H1 (cell line): ENCODE data around the gene CXXC5. TPM values are rescaled to one million over a fixed set of nuclear protein-coding genes. Genes with fewer than 3 reads are reported as not detected.

Experiments
- CTCF ChIA-PET: fragments of 300-600 bp; sonication (Branson Sonifier 250); formaldehyde crosslinking; loops from one replicate; lab custom pipeline; 2021; ENCODE audit not compliant: partially characterized antibody; lab: Charles Lee
- POLR2A ChIA-PET: fragments of 300-600 bp; sonication (Branson Sonifier 250); formaldehyde crosslinking; loops from one replicate; lab custom pipeline; 2021; ENCODE audit warnings: inconsistent platforms; ENCODE audit not compliant: partially characterized antibody; lab: Charles Lee
- DNase-seq, 2 experiments: peaks; one replicate each; pipeline versions ENCODE4 v3.0.0 to v3.0.0-alpha.2; 2010 to 2022; ENCODE audit warnings: low spot score in 2 of 2, low read depth in 1 of 2, mixed read lengths in 1 of 2
- FAIRE-seq: peaks from 2 replicates; lab custom pipeline; 2011; peaks lifted over from hg19 to GRCh38; lab: Jason Lieb, UNC
- H2AFZ ChIP-seq: 2 replicates; pipeline ENCODE4 v1.8.1; 2012; ENCODE audit warnings: low read length, inconsistent platforms
- H2AK5ac ChIP-seq: 2 replicates; pipeline ENCODE4 v1.6.1; 2013; ENCODE audit warnings: low read depth, low read length
- H2BK120ac ChIP-seq: replicated peaks from 2 replicates; pipeline ENCODE3; 2013; ENCODE audit warnings: low read depth, low read length, inconsistent platforms
- H2BK12ac ChIP-seq: 2 replicates; pipeline ENCODE4 v1.6.1; 2013; ENCODE audit warnings: low read depth, low read length
- H2BK15ac ChIP-seq: 2 replicates; pipeline ENCODE4 v1.6.1; 2013; ENCODE audit warnings: low read length
- H2BK20ac ChIP-seq: 2 replicates; pipeline ENCODE4 v1.6.1; 2013; ENCODE audit warnings: low read length
- H2BK5ac ChIP-seq: 2 replicates; pipeline ENCODE4 v1.6.1; 2013; ENCODE audit warnings: low read depth, low read length
- H3K14ac ChIP-seq: 2 replicates; pipeline ENCODE4 v1.6.1; 2013; ENCODE audit warnings: inconsistent platforms; ENCODE audit not compliant: insufficient read length
- H3K18ac ChIP-seq: 2 replicates; pipeline ENCODE4 v1.6.1; 2013; ENCODE audit warnings: low read length; ENCODE audit errors: extremely low read depth
- H3K23ac ChIP-seq: 2 replicates; pipeline ENCODE4 v1.6.1; 2013; ENCODE audit warnings: inconsistent platforms; ENCODE audit not compliant: insufficient read length
- H3K23me2 ChIP-seq: 2 replicates; pipeline ENCODE4 v1.6.1; 2013; ENCODE audit warnings: low read depth, low read length
- H3K27ac ChIP-seq: 2 replicates; pipeline ENCODE4 v1.6.1; 2011; ENCODE audit warnings: low read depth, low read length, inconsistent platforms
- H3K27me3 ChIP-seq, 4 experiments: replicated peaks in 1 of 4; 1 replicate in 1 of 4; 2 replicates in 3 of 4; pipeline versions ENCODE4 v1.6.1 to v1.8.1; 2011 to 2013; ENCODE audit warnings: low read length in 3 of 4, mild to moderate bottlenecking in 3 of 4, inconsistent platforms in 2 of 4, mixed read lengths in 2 of 4, moderate library complexity in 1 of 4; ENCODE audit not compliant: control insufficient read depth in 3 of 4, insufficient read depth in 3 of 4; ENCODE audit errors: extremely low read depth in 1 of 4
- H3K36me3 ChIP-seq, 4 experiments: 2 replicates each; pipeline versions ENCODE4 v1.6.1 to v1.8.1; 2011 to 2013; ENCODE audit warnings: mild to moderate bottlenecking in 4 of 4, low read length in 3 of 4, moderate library complexity in 2 of 4, control low read depth in 1 of 4, inconsistent platforms in 1 of 4; ENCODE audit not compliant: insufficient read depth in 4 of 4, control insufficient read depth in 2 of 4
- H3K4ac ChIP-seq: replicated peaks from 2 replicates; pipeline ENCODE3; 2013; ENCODE audit warnings: low read length, low read depth, mixed read lengths, inconsistent platforms; ENCODE audit not compliant: insufficient read length
- H3K4me1 ChIP-seq, 4 experiments: replicated peaks in 1 of 4; 1 replicate in 1 of 4; 2 replicates in 3 of 4; pipeline versions ENCODE4 v1.6.1 to v1.8.1; 2011 to 2013; ENCODE audit warnings: low read length in 3 of 4, inconsistent platforms in 2 of 4, mixed read lengths in 1 of 4; ENCODE audit not compliant: insufficient read depth in 4 of 4, control insufficient read depth in 3 of 4
- H3K4me2 ChIP-seq, 2 experiments: 2 replicates each; pipeline versions ENCODE4 v1.6.1 to v1.8.1; 2011 to 2013; ENCODE audit warnings: low read depth in 2 of 2, low read length in 2 of 2, control low read depth in 1 of 2, inconsistent platforms in 1 of 2, mild to moderate bottlenecking in 1 of 2; ENCODE audit not compliant: insufficient read depth in 1 of 2
- H3K4me3 ChIP-seq, 4 experiments: fragments of 200-600, 300-600 bp in 1 of 4; sonication (generic), shearing (Covaris generic), sonication (Bioruptor Twin) in 1 of 4; 2 replicates each; pipeline versions ENCODE4 v1.5.1 to v1.8.1; 2011 to 2016; ENCODE audit warnings: low read length in 4 of 4, low read depth in 3 of 4, control low read depth in 2 of 4, inconsistent platforms in 2 of 4, mild to moderate bottlenecking in 2 of 4, mixed read lengths in 1 of 4, moderate library complexity in 1 of 4; ENCODE audit not compliant: insufficient read depth in 2 of 4; ENCODE audit errors: extremely low read depth in 1 of 4
- H3K56ac ChIP-seq: replicated peaks from 2 replicates; pipeline ENCODE3; 2013; ENCODE audit warnings: low read depth, mild to moderate bottlenecking, mixed read lengths, low read length, inconsistent platforms; ENCODE audit not compliant: insufficient read length
- H3K79me1 ChIP-seq: 2 replicates; pipeline ENCODE4 v1.6.1; 2013; ENCODE audit warnings: low read depth, low read length, control low read depth
- H3K79me2 ChIP-seq, 2 experiments: 2 replicates each; pipeline versions ENCODE4 v1.6.1 to v1.8.1; 2012 to 2013; ENCODE audit warnings: low read length in 2 of 2, mild to moderate bottlenecking in 2 of 2, inconsistent platforms in 1 of 2; ENCODE audit not compliant: insufficient read depth in 2 of 2, control insufficient read depth in 1 of 2
- H3K9ac ChIP-seq, 4 experiments: replicated peaks in 1 of 4; 1 replicate in 1 of 4; 2 replicates in 3 of 4; pipeline versions ENCODE4 v1.6.1 to v1.8.1; 2011 to 2013; ENCODE audit warnings: low read depth in 3 of 4, low read length in 3 of 4, control low read depth in 2 of 4, mild to moderate bottlenecking in 2 of 4, moderate library complexity in 2 of 4, inconsistent platforms in 1 of 4; ENCODE audit errors: extremely low read depth in 1 of 4
- H3K9me3 ChIP-seq, 2 experiments: 2 replicates each; pipeline versions ENCODE4 v1.6.1 to v1.8.1; 2012 to 2013; ENCODE audit warnings: mild to moderate bottlenecking in 2 of 2, moderate library complexity in 2 of 2, control low read depth in 1 of 2, inconsistent platforms in 1 of 2, low read depth in 1 of 2, low read length in 1 of 2, mixed read lengths in 1 of 2; ENCODE audit not compliant: insufficient read depth in 2 of 2
- H4K20me1 ChIP-seq, 2 experiments: replicated peaks in 1 of 2; 2 replicates each; pipeline versions ENCODE3 to v1.8.1; 2011 to 2013; ENCODE audit warnings: inconsistent platforms in 2 of 2, low read length in 2 of 2, mild to moderate bottlenecking in 1 of 2; ENCODE audit not compliant: insufficient read depth in 2 of 2, control insufficient read depth in 1 of 2
- H4K5ac ChIP-seq: 2 replicates; pipeline ENCODE4 v1.6.1; 2013; ENCODE audit warnings: low read length, low read depth, mixed read lengths, inconsistent platforms; ENCODE audit not compliant: insufficient read length
- H4K8ac ChIP-seq: 2 replicates; pipeline ENCODE4 v1.8.0; 2013; ENCODE audit warnings: mild to moderate bottlenecking, moderate library complexity, low read length, inconsistent platforms; ENCODE audit not compliant: insufficient read depth; ENCODE audit errors: extremely low read depth
- H4K91ac ChIP-seq: replicated peaks from 2 replicates; pipeline ENCODE3; 2013; ENCODE audit warnings: low read length, mixed read lengths, inconsistent platforms; ENCODE audit not compliant: insufficient read length
- BACH1 ChIP-seq: IDR thresholded peaks from 2 replicates; pipeline ENCODE4 v1.6.1; 2012; ENCODE audit warnings: low read length, improper control_type of control experiment
- CHD1 ChIP-seq: IDR thresholded peaks from 2 replicates; pipeline ENCODE4 v1.6.1; 2012; ENCODE audit warnings: low read depth, low read length, improper control_type of control experiment
- NANOG ChIP-seq: IDR thresholded peaks from 2 replicates; pipeline ENCODE4 v1.6.1; 2011; ENCODE audit warnings: low read length, low read depth, mild to moderate bottlenecking, inconsistent platforms; ENCODE audit not compliant: insufficient read depth, poor library complexity, severe bottlenecking
- POU5F1 ChIP-seq: IDR thresholded peaks from 2 replicates; pipeline ENCODE4 v1.6.1; 2011; ENCODE audit warnings: low read depth, mild to moderate bottlenecking, low read length, moderate library complexity
- RBBP5 ChIP-seq: IDR thresholded peaks from 2 replicates; pipeline ENCODE4 v1.7.1; 2012; ENCODE audit warnings: low read depth, mild to moderate bottlenecking, inconsistent platforms, low read length, moderate library complexity, borderline replicate concordance
- SAP30 ChIP-seq: fragments of 300-600 bp; sonication (generic); IDR thresholded peaks from 2 replicates; pipeline ENCODE4 v1.7.1; 2012; ENCODE audit warnings: low read length, moderate library complexity, mild to moderate bottlenecking, inconsistent platforms; ENCODE audit not compliant: insufficient read depth, insufficient replicate concordance
- SIN3A ChIP-seq, 2 experiments: IDR thresholded peaks in 1 of 2; conservative IDR thresholded peaks in 1 of 2; 2 replicates each; pipeline ENCODE4 v1.6.1; 2011 to 2012; ENCODE audit warnings: low read length in 2 of 2, improper control_type of control experiment in 1 of 2, low read depth in 1 of 2, mild to moderate bottlenecking in 1 of 2
- SIX5 ChIP-seq: IDR thresholded peaks from 2 replicates; pipeline ENCODE4 v1.6.1; 2011; ENCODE audit warnings: mild to moderate bottlenecking, low read depth, low read length
- SP2 ChIP-seq: IDR thresholded peaks from 2 replicates; pipeline ENCODE4 v1.6.1; 2012; ENCODE audit warnings: mild to moderate bottlenecking, low read length, inconsistent platforms
- WGBS, 2 experiments: shearing (Covaris generic) in 1 of 2; methylation state at CpG; one replicate each; pipeline versions ENCODE4 v1.1.6 to v1.1.7; 2013 to 2015; ENCODE audit warnings: low lambda C conversion rate in 2 of 2, mixed read lengths in 2 of 2, inconsistent platforms in 1 of 2, low coverage in 1 of 2, missing lambda C conversion rate in 1 of 2; ENCODE audit not compliant: insufficient replicate concordance in 2 of 2, insufficient coverage in 1 of 2, insufficient read length in 1 of 2; ENCODE audit errors: extremely low coverage in 1 of 2, missing lambda C conversion rate in 1 of 2; 5-methylcytosine and 5-hydroxymethylcytosine counted together
- polyA plus RNA-seq, 7 experiments: library from polyadenylated mRNA; depleted of rRNA in 3 of 7; stranded (reverse) in 5 of 7; unstranded in 2 of 7; fragments of >200 nt in 5 of 7; fragments of 200-250 nt in 2 of 7; gene quantifications; 1 replicate in 5 of 7; 2 replicates in 1 of 7; 4 replicates in 1 of 7; pipeline versions ENCODE4 v1.2.1 to v1.2.3, GENCODE V29; 2011 to 2013; ENCODE audit warnings: missing spikeins in 2 of 7, mixed read lengths in 2 of 7
- total RNA-seq: library from RNA; stranded (reverse); fragmentation: NEBNext Ultra II Directional; extraction: Animal tissue kit (Norgen Biotek cat#: 25700); gene quantifications from 2 replicates; pipeline ENCODE4 v1.2.1, GENCODE V29; 2021

Gene CXXC5
- total and polyA plus RNA-seq, 2 of the 8 experiments (the other 6 are each of a cell fraction or from before 2014, with no cell fraction given): 61.4 to 74.0 TPM

- ChIA-PET POLR2A (interaction anchor here (0.7 to 7.5 kb wide), 16 partner anchors 8 to 134 kb away, joined by 3 to 136 read pairs (median 4); partner anchors contain the start of gene CXXC5), CTCF (interaction anchor here (1.0 to 3.0 kb wide), 12 partner anchors 11 to 74 kb away, joined by 3 to 16 read pairs (median 5); no protein-coding TSS in a partner anchor)
- H2BK20ac ChIP-seq: peak overlapping the region; percentile 48
- no peaks in the 10 kb centered on the region for H3K9me3 ChIP-seq
- 0 out of 7 replicates have a peak overlapping the region, but pooled peaks of 1 of the 4 experiments have one; percentile 38 for H3K9ac ChIP-seq
- peak overlapping the region; percentile 76 for H2BK5ac ChIP-seq
- H3K4me2 ChIP-seq: peak overlapping the region; percentile 69 to 83
- FAIRE-seq: no peak
- DNase-seq: no peak
- peak overlapping the region; percentile 49 for H3K18ac ChIP-seq
- H4K20me1 ChIP-seq: no peaks in the 10 kb centered on the region
- no peaks in the 10 kb centered on the region for H3K79me2 ChIP-seq
- peak overlapping the region; percentile 1 for H2BK120ac ChIP-seq
- H2BK15ac ChIP-seq: peak overlapping the region; percentile 13; the same call in 1 of the 2 replicates
- peak overlapping the region; percentile 86 for H2BK12ac ChIP-seq
- peak overlapping the region; percentile 24 for H4K5ac ChIP-seq
- H4K91ac ChIP-seq: peak overlapping the region; percentile 61
- H3K4ac ChIP-seq: peak overlapping the region; percentile 28
- H4K8ac ChIP-seq: peak overlapping the region; percentile 70
- no peak overlapping the region for H3K14ac ChIP-seq
- H3K56ac ChIP-seq: no peak overlapping the region
- H3K4me3 ChIP-seq: peak overlapping the region; percentile 28 to 58 (median 34); a peak in 5 of 8 replicates
- no peak overlapping the region for H3K23ac ChIP-seq
- H2AK5ac ChIP-seq: peak overlapping the region; percentile 4; the same call in 1 of the 2 replicates
- peaks cover 0 to 5% (median 2%) of the 10 kb centered on the region in 4 experiments; a peak in 4 of 7 replicates for H3K27me3 ChIP-seq
- WGBS, 2 experiments: 40% methylated on average over 21 of the region's 21 CpGs; no CpG with 5 or more reads in 1 of the 2 experiments
- peaks cover 8% of the 10 kb centered on the region; the same call in 1 of the 2 replicates for H3K23me2 ChIP-seq
- no peak overlapping the region for H2AFZ ChIP-seq
- no peak for TF ChIP-seq CHD1
- no peak for TF ChIP-seq POU5F1
- no peak for TF ChIP-seq BACH1
- TF ChIP-seq RBBP5: no peak
- no peak for TF ChIP-seq SIX5
- no peak for TF ChIP-seq NANOG
- peak; percentile 40 for TF ChIP-seq SAP30
- TF ChIP-seq SP2: no peak
- TF ChIP-seq SIN3A (conservative IDR thresholded peaks at IDR 0.05 in 1 of 2, IDR thresholded peaks at IDR 0.05 in 1 of 2; ENCODE audit: low read depth in 1 of 2, low read length in 2 of 2): peak in 1 of 2 experiments; percentile 33; a peak in 1 of 4 replicates
- H3K27ac ChIP-seq: no peak overlapping the region
- no peaks in the 10 kb centered on the region for H3K79me1 ChIP-seq
- H3K36me3 ChIP-seq: no peaks in the 10 kb centered on the region
- H3K4me1 ChIP-seq: peaks cover 24 to 48% (median 36%) of the 10 kb centered on the region in 4 experiments
Observed at GRCh38 chr5:139696167-139696893, 48.2 kb downstream of the CXXC5 start.
